ENCODE results near the gene SH3RF1. TPM values are rescaled to one million over a fixed set of nuclear protein-coding genes. Genes with fewer than 3 reads are reported as not detected.

SH3RF1 gene
- total RNA-seq, 1 experiment from 2014 or later, result 5.8 TPM

- DNase-seq, result no peak
- Histone ChIP-seq H3K36me3 (no peaks in the 10 kb centered on the region), H3K27me3 (no peaks in the 10 kb centered on the region), H3K4me1 (no peaks in the 10 kb centered on the region), H3K4me3 (no peak overlapping the region), H3K9me3 (replicated peaks) (no peaks in the 10 kb centered on the region), H3K27ac (no peak overlapping the region)
Measured at GRCh38 chr4:169090484-169091215, 180.1 kb downstream of the SH3RF1 start.

GRCh38 chr4:169089004-169089403 is 181.8 kb downstream of the SH3RF1 start:
- H3K9me3 ChIP-seq (replicated peaks), result no peaks in the 10 kb centered on the region
- H3K36me3 ChIP-seq, result no peaks in the 10 kb centered on the region
- no peak overlapping the region for H3K27ac ChIP-seq
- DNase-seq, result no peak
- no peak overlapping the region for H3K4me3 ChIP-seq
- H3K4me1 ChIP-seq, result no peaks in the 10 kb centered on the region
- no peaks in the 10 kb centered on the region for H3K27me3 ChIP-seq

GRCh38 chr4:169084954-169085353 is 185.8 kb downstream of the SH3RF1 start:
- no peak overlapping the region for H3K4me3 ChIP-seq
- H3K9me3 ChIP-seq (replicated peaks), result no peaks in the 10 kb centered on the region
- H3K36me3 ChIP-seq, result no peaks in the 10 kb centered on the region
- H3K27ac ChIP-seq, result no peak overlapping the region
- no peaks in the 10 kb centered on the region for H3K4me1 ChIP-seq
- H3K27me3 ChIP-seq, result no peaks in the 10 kb centered on the region
- DNase-seq, result no peak

DNA sequence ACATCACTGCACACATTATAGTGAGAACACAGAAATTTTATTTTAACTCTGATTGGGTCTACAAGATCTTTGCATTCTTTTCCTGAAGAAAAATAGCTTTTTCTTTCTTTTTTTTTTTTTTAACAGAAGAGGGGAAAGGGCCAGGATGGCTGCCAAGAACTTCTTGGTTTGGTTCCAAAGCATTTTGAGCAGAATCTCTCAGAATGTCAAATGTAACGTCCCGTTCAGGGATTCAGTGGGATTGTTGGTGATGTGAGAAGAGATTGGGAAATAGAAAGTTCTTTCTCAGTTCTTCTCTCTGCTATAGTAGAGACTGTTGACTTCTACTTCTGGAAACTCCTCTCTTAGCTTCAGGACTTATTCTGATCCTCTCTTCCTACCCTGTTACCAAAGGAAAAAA is 189.8 kb downstream of the SH3RF1 start:
- Histone ChIP-seq H3K9me3 (replicated peaks) (no peaks in the 10 kb centered on the region), H3K4me3 (peak overlapping the region; percentile 54), H3K4me1 (peaks cover 5% of the 10 kb centered on the region; the same call in 1 of the 2 replicates), H3K27me3 (no peaks in the 10 kb centered on the region), H3K27ac (peak overlapping the region; percentile 93), H3K36me3 (no peaks in the 10 kb centered on the region)
- peak in 1 of 2 experiments; percentile 27 for DNase-seq

- H3K27me3 ChIP-seq, result no peaks in the 10 kb centered on the region
- no peaks in the 10 kb centered on the region for H3K36me3 ChIP-seq
- H3K9me3 ChIP-seq (replicated peaks), result no peaks in the 10 kb centered on the region
- DNase-seq, result peak; percentile 83 to 88
- peak overlapping the region; percentile 93 for H3K27ac ChIP-seq
- peaks cover 5% of the 10 kb centered on the region; the same call in 1 of the 2 replicates for H3K4me1 ChIP-seq
- H3K4me3 ChIP-seq, result peak overlapping the region; percentile 54
Measured at GRCh38 chr4:169079942-169080827, 190.6 kb downstream of the SH3RF1 start.

GRCh38 chr4:169074117-169074516 is 196.6 kb downstream of the SH3RF1 start:
- peaks cover 16% of the 10 kb centered on the region; the same call in 1 of the 2 replicates for H3K4me1 ChIP-seq
- H3K27me3 ChIP-seq, result no peaks in the 10 kb centered on the region

DNA sequence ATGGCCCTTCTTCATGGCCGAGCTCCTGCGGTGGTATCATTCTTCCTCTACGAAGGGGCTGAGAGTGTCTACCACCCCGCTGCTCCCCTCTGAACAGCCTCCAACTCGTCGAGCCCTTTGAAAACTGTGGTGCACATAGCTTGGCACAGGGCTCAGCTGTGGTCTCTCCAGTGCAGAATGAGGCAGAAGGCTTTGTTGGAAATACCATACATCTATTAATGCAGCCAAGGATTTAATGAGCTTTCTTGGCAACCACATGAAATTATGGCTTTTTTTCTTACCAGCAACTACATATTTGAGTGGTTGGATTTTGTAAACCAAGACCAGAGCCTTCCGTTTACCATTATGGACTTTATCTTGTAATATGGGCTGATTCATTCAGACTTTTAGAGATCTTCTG is 199.0 kb downstream of the SH3RF1 start:
- no peak overlapping the region for H3K4me3 ChIP-seq
- H3K27ac ChIP-seq, result no peak overlapping the region
- H3K36me3 ChIP-seq, result no peaks in the 10 kb centered on the region
- no peaks in the 10 kb centered on the region for H3K27me3 ChIP-seq
- H3K9me3 ChIP-seq (replicated peaks), result no peaks in the 10 kb centered on the region
- H3K4me1 ChIP-seq, result peaks cover 16% of the 10 kb centered on the region; the same call in 1 of the 2 replicates
- DNase-seq, result no peak

More at GRCh38 chr4:169074117-169074516, 196.6 kb downstream of the SH3RF1 start:
- Histone ChIP-seq H3K4me3 (no peak overlapping the region), H3K36me3 (no peaks in the 10 kb centered on the region), H3K9me3 (replicated peaks) (no peaks in the 10 kb centered on the region), H3K27ac (no peak overlapping the region)
- no peak for DNase-seq

DNA sequence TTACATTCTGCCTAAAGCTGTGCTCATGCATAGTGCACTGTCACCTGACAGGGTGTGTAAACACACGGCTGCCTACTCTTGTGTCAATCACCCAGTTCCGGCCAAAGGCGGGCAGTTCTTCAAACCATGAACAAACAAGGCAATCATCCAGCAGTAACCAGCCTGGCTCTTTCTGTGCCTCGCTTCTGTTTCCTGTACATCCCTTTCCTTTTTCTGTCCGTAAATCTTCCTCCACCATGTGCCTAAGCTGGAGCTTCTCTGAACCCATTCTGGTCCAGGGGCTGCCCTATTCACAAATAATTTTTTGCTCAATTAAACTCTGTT is 199.9 kb downstream of the SH3RF1 start:
- peak overlapping the region; percentile 41 for H3K4me3 ChIP-seq
- peaks cover 16% of the 10 kb centered on the region; the same call in 1 of the 2 replicates for H3K4me1 ChIP-seq
- H3K27ac ChIP-seq, result peak overlapping the region; percentile 71
- DNase-seq, result peak; percentile 7 to 26
- no peaks in the 10 kb centered on the region for H3K9me3 ChIP-seq (replicated peaks)
- no peaks in the 10 kb centered on the region for H3K36me3 ChIP-seq
- no peaks in the 10 kb centered on the region for H3K27me3 ChIP-seq

- Histone ChIP-seq H3K27ac (peak overlapping the region; percentile 71), H3K4me1 (peaks cover 16% of the 10 kb centered on the region; the same call in 1 of the 2 replicates), H3K4me3 (peak overlapping the region; percentile 41), H3K36me3 (no peaks in the 10 kb centered on the region), H3K27me3 (no peaks in the 10 kb centered on the region), H3K9me3 (replicated peaks) (no peaks in the 10 kb centered on the region)
- peak; percentile 81 to 87 for DNase-seq
Measured at GRCh38 chr4:169070071-169070894, 200.5 kb downstream of the SH3RF1 start.

DNA sequence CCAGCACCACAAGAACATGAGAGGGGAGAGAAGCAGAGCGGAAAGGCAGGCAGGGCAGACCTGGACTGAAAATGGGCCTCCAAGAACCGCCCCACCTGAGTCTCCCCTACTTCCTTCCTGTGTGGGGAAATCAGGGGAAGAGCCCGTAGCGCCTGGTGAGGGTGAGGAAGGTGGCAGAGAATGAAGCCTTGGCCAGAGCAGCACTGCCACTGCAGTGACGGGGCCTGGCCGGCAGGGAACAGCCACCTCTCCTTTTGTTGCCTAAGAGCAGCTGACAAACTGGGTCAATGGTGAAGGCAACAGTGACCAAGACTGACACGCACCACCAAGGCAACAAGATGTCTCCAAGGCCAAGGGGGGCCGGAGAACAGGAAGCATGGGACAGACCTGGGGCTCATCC is 202.3 kb downstream of the SH3RF1 start:
- DNase-seq, result no peak
- no peak overlapping the region for H3K27ac ChIP-seq
- no peaks in the 10 kb centered on the region for H3K36me3 ChIP-seq
- no peaks in the 10 kb centered on the region for H3K27me3 ChIP-seq
- H3K9me3 ChIP-seq (replicated peaks), result no peaks in the 10 kb centered on the region
- peaks cover 16% of the 10 kb centered on the region; the same call in 1 of the 2 replicates for H3K4me1 ChIP-seq
- no peak overlapping the region for H3K4me3 ChIP-seq

GRCh38 chr4:169066934-169067333 is 203.8 kb downstream of the SH3RF1 start:
- Histone ChIP-seq H3K27ac (no peak overlapping the region), H3K4me3 (no peak overlapping the region), H3K36me3 (no peaks in the 10 kb centered on the region), H3K4me1 (peaks cover 16% of the 10 kb centered on the region; the same call in 1 of the 2 replicates), H3K9me3 (replicated peaks) (no peaks in the 10 kb centered on the region), H3K27me3 (no peaks in the 10 kb centered on the region)
- DNase-seq, result no peak

DNA sequence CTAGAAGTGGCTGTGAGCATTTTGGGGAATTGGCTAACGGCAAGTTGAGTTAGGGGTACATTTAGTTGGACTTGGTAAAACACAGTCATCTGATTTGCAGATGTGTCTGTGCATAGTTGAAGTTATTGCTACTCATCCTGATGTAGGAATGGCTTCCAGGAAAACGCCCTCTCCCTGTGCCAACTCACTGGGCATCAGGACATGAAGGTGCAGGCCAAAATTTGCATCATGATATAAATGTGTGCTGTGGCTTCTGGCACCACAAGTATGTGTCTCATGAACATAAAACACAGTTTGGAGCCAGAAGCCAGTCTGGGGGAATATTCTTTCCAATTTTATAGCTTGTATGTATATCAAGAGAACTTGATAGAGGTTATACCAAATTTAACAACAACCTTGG is 206.5 kb downstream of the SH3RF1 start:
- no peak for DNase-seq
- Histone ChIP-seq H3K27ac (no peak overlapping the region), H3K4me3 (no peak overlapping the region), H3K9me3 (replicated peaks) (no peaks in the 10 kb centered on the region), H3K27me3 (no peaks in the 10 kb centered on the region), H3K36me3 (no peaks in the 10 kb centered on the region), H3K4me1 (no peaks in the 10 kb centered on the region)

- Histone ChIP-seq H3K4me1 (no peaks in the 10 kb centered on the region), H3K27ac (no peak overlapping the region), H3K36me3 (no peaks in the 10 kb centered on the region), H3K27me3 (no peaks in the 10 kb centered on the region), H3K9me3 (replicated peaks) (no peaks in the 10 kb centered on the region), H3K4me3 (no peak overlapping the region)
- no peak for DNase-seq
Measured at GRCh38 chr4:169063441-169063840, 207.3 kb downstream of the SH3RF1 start.

GRCh38 chr4:169062897-169063244 is 207.9 kb downstream of the SH3RF1 start:
- no peak overlapping the region for H3K27ac ChIP-seq
- no peaks in the 10 kb centered on the region for H3K27me3 ChIP-seq
- H3K4me1 ChIP-seq, result no peaks in the 10 kb centered on the region
- no peaks in the 10 kb centered on the region for H3K36me3 ChIP-seq
- no peak overlapping the region for H3K4me3 ChIP-seq
- DNase-seq, result no peak
- no peaks in the 10 kb centered on the region for H3K9me3 ChIP-seq (replicated peaks)
